GM12801 (cell line): Measurements from ENCODE around the gene PAM16.

Source experiments
- CTCF ChIP-seq: IDR thresholded peaks from one replicate; pipeline ENCODE4 v1.5.1; 2011; ENCODE audit warnings: control low read depth; ENCODE audit not compliant: insufficient read length; ENCODE audit errors: extremely low read depth

The PAM16 gene

GRCh38 chr16:4337540-4338088, 13.5 kb downstream of the PAM16 start:
- no peak for TF ChIP-seq CTCF

- no peak for TF ChIP-seq CTCF
Observed at GRCh38 chr16:4336701-4337539, 14.2 kb downstream of the PAM16 start.

GRCh38 chr16:4334724-4335495, 16.2 kb downstream of the PAM16 start:
- no peak for TF ChIP-seq CTCF

GRCh38 chr16:4333308-4333638, 17.8 kb downstream of the PAM16 start:
- no peak for TF ChIP-seq CTCF

- TF ChIP-seq CTCF: no peak
Observed at GRCh38 chr16:4332623-4333307, 18.4 kb downstream of the PAM16 start.

- no peak for TF ChIP-seq CTCF
Observed at GRCh38 chr16:4332083-4332482, 19.0 kb downstream of the PAM16 start.
